ENCODE data around the gene ARL14EP.

DNA sequence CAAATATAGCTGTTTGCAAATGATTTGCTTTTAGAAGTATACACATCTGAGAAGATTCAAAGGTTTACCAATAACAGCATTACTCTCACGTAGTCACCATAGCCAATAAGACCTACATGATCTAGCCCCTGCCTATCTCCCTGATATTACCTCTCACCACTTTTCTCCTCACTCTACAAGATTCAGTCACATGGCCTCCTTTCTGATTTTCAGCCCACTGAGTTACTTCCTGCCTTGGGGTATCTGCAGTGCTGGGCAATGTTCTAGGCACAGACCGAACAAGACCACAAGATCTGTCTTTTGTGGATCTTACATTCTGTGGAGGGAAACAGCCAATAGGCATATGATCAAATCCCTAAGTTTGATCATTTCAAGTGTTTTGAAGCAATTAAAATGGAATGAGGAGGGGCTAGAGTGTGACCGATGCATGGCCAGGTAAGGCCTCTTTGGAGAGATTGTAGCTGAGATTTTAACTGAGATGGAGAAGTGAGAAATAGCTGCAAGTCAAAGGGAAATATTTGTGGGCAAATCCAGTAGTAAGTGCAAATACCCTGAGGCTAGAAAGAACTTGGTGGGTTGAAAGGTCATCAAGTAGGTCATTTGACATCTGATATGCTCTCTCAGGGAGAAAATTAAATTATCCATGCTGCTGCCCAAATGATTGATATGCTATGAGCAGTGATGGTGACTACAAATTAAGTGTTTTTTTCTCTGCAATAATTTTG lies 43.1 kb downstream of the ARL14EP start:
- TF ChIP-seq, protein P1, sequence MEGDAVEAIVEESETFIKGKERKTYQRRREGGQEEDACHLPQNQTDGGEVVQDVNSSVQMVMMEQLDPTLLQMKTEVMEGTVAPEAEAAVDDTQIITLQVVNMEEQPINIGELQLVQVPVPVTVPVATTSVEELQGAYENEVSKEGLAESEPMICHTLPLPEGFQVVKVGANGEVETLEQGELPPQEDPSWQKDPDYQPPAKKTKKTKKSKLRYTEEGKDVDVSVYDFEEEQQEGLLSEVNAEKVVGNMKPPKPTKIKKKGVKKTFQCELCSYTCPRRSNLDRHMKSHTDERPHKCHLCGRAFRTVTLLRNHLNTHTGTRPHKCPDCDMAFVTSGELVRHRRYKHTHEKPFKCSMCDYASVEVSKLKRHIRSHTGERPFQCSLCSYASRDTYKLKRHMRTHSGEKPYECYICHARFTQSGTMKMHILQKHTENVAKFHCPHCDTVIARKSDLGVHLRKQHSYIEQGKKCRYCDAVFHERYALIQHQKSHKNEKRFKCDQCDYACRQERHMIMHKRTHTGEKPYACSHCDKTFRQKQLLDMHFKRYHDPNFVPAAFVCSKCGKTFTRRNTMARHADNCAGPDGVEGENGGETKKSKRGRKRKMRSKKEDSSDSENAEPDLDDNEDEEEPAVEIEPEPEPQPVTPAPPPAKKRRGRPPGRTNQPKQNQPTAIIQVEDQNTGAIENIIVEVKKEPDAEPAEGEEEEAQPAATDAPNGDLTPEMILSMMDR (IDR thresholded peaks at IDR 0.05), result no peak
- TF ChIP-seq POLR2AphosphoS5 (IDR thresholded peaks at IDR 0.05) (no peak), POLR2A (IDR thresholded peaks at IDR 0.05) (no peak)
